HL-60 (cell line): ENCODE measurements around the gene CFAP69.
A peak's percentile ranks its signal among the peaks of the same experiment; 100 is the strongest.
"Not testable (repeated sequence)": the region's sequence is repeated elsewhere in the genome, so short reads cannot be mapped to it uniquely, and the experiment has no call there.

ENCODE experiments used
- DNase-seq, 2 experiments: peaks; one replicate each; pipeline ENCODE4 v3.0.0-alpha.2; 2010 to 2020; ENCODE audit warnings: low read depth in 1 of 2, low spot score in 1 of 2
- H3K27ac ChIP-seq: fragments of 250-450 bp; sonication (Bioruptor Pico); replicated peaks from 2 replicates; pipeline ENCODE4 v1.5.1; 2020; ENCODE audit warnings: mild to moderate bottlenecking, moderate library complexity
- H3K27me3 ChIP-seq: fragments of 250-450 bp; sonication (Bioruptor Pico); 2 replicates; pipeline ENCODE4 v1.5.1; 2021; ENCODE audit warnings: mild to moderate bottlenecking, moderate library complexity; ENCODE audit not compliant: insufficient read depth, poor library complexity, severe bottlenecking
- H3K4me3 ChIP-seq: replicated peaks from 2 replicates; pipeline ENCODE4 v1.5.1; 2011; ENCODE audit warnings: mild to moderate bottlenecking, control low read depth, low read length; ENCODE audit not compliant: insufficient read depth
- CTCF ChIP-seq: IDR thresholded peaks from one replicate; pipeline ENCODE4 v1.5.1; 2011; ENCODE audit warnings: low read length, control low read depth, inconsistent platforms; ENCODE audit not compliant: insufficient read depth
- GABPA ChIP-seq: IDR thresholded peaks from 2 replicates; pipeline ENCODE4 v1.6.1; 2012; ENCODE audit warnings: low read depth
- POLR2AphosphoS5 ChIP-seq: IDR thresholded peaks from 2 replicates; pipeline ENCODE4 v1.6.1; 2012; ENCODE audit warnings: low read depth
- REST ChIP-seq: IDR thresholded peaks from 2 replicates; pipeline ENCODE4 v1.6.1; 2012; ENCODE audit warnings: low read depth; ENCODE audit not compliant: insufficient replicate concordance
- SPI1 ChIP-seq: IDR thresholded peaks from 2 replicates; pipeline ENCODE4 v1.6.1; 2012; ENCODE audit warnings: low read depth, mild to moderate bottlenecking, borderline replicate concordance

Gene CFAP69

GRCh38 chr7:90320801-90321494, 76.0 kb downstream of the CFAP69 start, which contains the start of gene FAM237B:
Gene FAM237B (minus strand): TSS chr7:90321304. CDS start chr7:90319748, 1,556 bp downstream.
- Histone ChIP-seq H3K27ac (no peak within 1 kb of the TSS), H3K27me3 (peaks cover 22% of the 10 kb centered on the region), H3K4me3 (peak within 1 kb of the TSS; percentile 27)
- DNase-seq = no peak
- TF ChIP-seq POLR2AphosphoS5 (no peak), SPI1 (no peak), REST (no peak), CTCF (no peak), GABPA (no peak)

- Histone ChIP-seq H3K4me3 (no peak overlapping the region), H3K27ac (no peak overlapping the region), H3K27me3 (peaks cover 22% of the 10 kb centered on the region)
- no peak for DNase-seq
- TF ChIP-seq POLR2AphosphoS5 = no peak
- no peak for TF ChIP-seq SPI1
- no peak for TF ChIP-seq REST
- no peak for TF ChIP-seq GABPA
- no peak for TF ChIP-seq CTCF
Observed at GRCh38 chr7:90322837-90323236, 77.9 kb downstream of the CFAP69 start.

- Histone ChIP-seq H3K27ac (no peak overlapping the region), H3K27me3 (peaks cover 14% of the 10 kb centered on the region), H3K4me3 (no peak overlapping the region)
- TF ChIP-seq SPI1 (no peak), GABPA (no peak)
- no peak for DNase-seq
Observed at GRCh38 chr7:90326500-90326899, 81.5 kb downstream of the CFAP69 start.

- no peak for TF ChIP-seq SPI1
- TF ChIP-seq CTCF = no peak
- TF ChIP-seq POLR2AphosphoS5 = no peak
- no peak for TF ChIP-seq GABPA
- H3K4me3 ChIP-seq = no peak overlapping the region
- DNase-seq = no peak
- H3K27ac ChIP-seq = no peak overlapping the region
- no peaks in the 10 kb centered on the region for H3K27me3 ChIP-seq
Observed at GRCh38 chr7:90334193-90334843, 89.3 kb downstream of the CFAP69 start.

- not testable (repeated sequence) for H3K4me3 ChIP-seq, DNase-seq, H3K27me3 ChIP-seq, H3K27ac ChIP-seq
Observed at GRCh38 chr7:90334926-90335325, 90.0 kb downstream of the CFAP69 start.
